GM19240 (cell line): ENCODE measurements around the gene ZC3H12A.
A peak's percentile ranks its signal among the peaks of the same experiment; 100 is the strongest.

Source experiments
- DNase-seq: peaks from one replicate; pipeline ENCODE4 v3.0.0; 2011; ENCODE audit warnings: low spot score; ENCODE audit not compliant: insufficient read length

ZC3H12A gene

GRCh38 chr1:37478890-37479254 lies 4.5 kb downstream of the ZC3H12A start:
- DNase-seq: no peak

GRCh38 chr1:37479255-37480124 lies 5.1 kb downstream of the ZC3H12A start:
- peak; percentile 80 for DNase-seq

- DNase-seq: no peak
Measured at GRCh38 chr1:37480125-37480466, 5.7 kb downstream of the ZC3H12A start.

GRCh38 chr1:37480581-37481288 lies 6.4 kb downstream of the ZC3H12A start:
- no peak for DNase-seq

- no peak for DNase-seq
Measured at GRCh38 chr1:37481289-37482003, 7.1 kb downstream of the ZC3H12A start.

- DNase-seq: no peak
Measured at GRCh38 chr1:37482004-37482785, 7.8 kb downstream of the ZC3H12A start.

GRCh38 chr1:37482796-37483744 lies 8.7 kb downstream of the ZC3H12A start:
- no peak for DNase-seq

GRCh38 chr1:37483785-37484184 lies 9.4 kb downstream of the ZC3H12A start:
- DNase-seq: no peak

GRCh38 chr1:37484325-37485051 lies 10.1 kb downstream of the ZC3H12A start:
- DNase-seq: no peak

- DNase-seq: no peak
Measured at GRCh38 chr1:37485902-37486679, 11.7 kb downstream of the ZC3H12A start.

- DNase-seq: peak; percentile 88
Measured at GRCh38 chr1:37486680-37487618, 12.6 kb downstream of the ZC3H12A start.

GRCh38 chr1:37487619-37487984 lies 13.2 kb downstream of the ZC3H12A start:
- no peak for DNase-seq

GRCh38 chr1:37493336-37494098 lies 19.1 kb downstream of the ZC3H12A start:
- DNase-seq: no peak

GRCh38 chr1:37495875-37496274 lies 21.5 kb downstream of the ZC3H12A start:
- no peak for DNase-seq

- no peak for DNase-seq
Measured at GRCh38 chr1:37497832-37498231, 23.5 kb downstream of the ZC3H12A start.

GRCh38 chr1:37498872-37499617 lies 24.7 kb downstream of the ZC3H12A start:
- no peak for DNase-seq
